HEK293 (cell line): ENCODE measurements around the gene DNTTIP2.

ENCODE experiments used
- CTCF ChIA-PET: fragments of 350-600 bp; formaldehyde crosslinking; extraction: SDS; loops from one replicate; lab custom pipeline; 2021; ENCODE audit warnings: antibody characterized with exemption; lab: Yijun Ruan, JAX
- POLR2A ChIA-PET: fragments of 300-600 bp; formaldehyde crosslinking; extraction: SDS; loops from one replicate; lab custom pipeline; 2020; ENCODE audit warnings: antibody characterized with exemption, inconsistent platforms; lab: Yijun Ruan, JAX
- H3K27ac ChIP-seq: fragments of 200-500 bp; sonication (Bioruptor generic); 2 replicates; pipeline ENCODE4 v1.5.1; 2014; ENCODE audit warnings: low read depth, low read length, control low read depth, inconsistent platforms; ENCODE audit errors: extremely low read depth
- H3K36me3 ChIP-seq, 2 experiments: fragments of 200-500 bp in 1 of 2; sonication (Bioruptor generic) in 1 of 2; 1 replicate in 1 of 2; 2 replicates in 1 of 2; pipeline ENCODE4 v1.5.1; 2014 to 2017; ENCODE audit warnings: inconsistent platforms in 2 of 2, low read length in 2 of 2; ENCODE audit not compliant: control insufficient read depth in 2 of 2, insufficient read depth in 1 of 2
- H3K4me1 ChIP-seq: fragments of 200-500 bp; sonication (Bioruptor generic); 2 replicates; pipeline ENCODE4 v1.5.1; 2014; ENCODE audit warnings: mild to moderate bottlenecking, low read length, inconsistent platforms; ENCODE audit not compliant: control insufficient read depth, insufficient read depth
- H3K4me3 ChIP-seq: 2 replicates; pipeline ENCODE4 v1.5.1; 2011; ENCODE audit warnings: low read depth, mild to moderate bottlenecking, control low read depth, low read length, moderate library complexity
- H3K9me3 ChIP-seq: fragments of 200-500 bp; sonication (Bioruptor generic); 2 replicates; pipeline ENCODE4 v1.5.1; 2014; ENCODE audit warnings: low read depth, low read length, inconsistent platforms; ENCODE audit not compliant: control insufficient read depth, insufficient read depth
- FEZF1 ChIP-seq: fragments of 450-650 bp; formaldehyde crosslinking; IDR thresholded peaks from 2 replicates; pipeline ENCODE4 v1.5.1; 2016; ENCODE audit warnings: missing biosample characterization, missing genetic modification characterization
- GLIS1 ChIP-seq: fragments of 450-650 bp; formaldehyde crosslinking; IDR thresholded peaks from 2 replicates; pipeline ENCODE4 v1.5.1; 2016; ENCODE audit warnings: missing biosample characterization, missing genetic modification characterization
- HOXD13 ChIP-seq: sonication (generic); formaldehyde crosslinking; IDR thresholded peaks from 2 replicates; pipeline ENCODE4 v1.8.0; 2022; ENCODE audit warnings: missing genetic modification reagents, borderline replicate concordance
- SALL2 ChIP-seq: fragments of 450-650 bp; formaldehyde crosslinking; IDR thresholded peaks from 2 replicates; pipeline ENCODE4 v1.5.0; 2017; ENCODE audit warnings: missing biosample characterization, mild to moderate bottlenecking, missing genetic modification characterization, borderline replicate concordance
- ZFP41 ChIP-seq: fragments of 450-650 bp; formaldehyde crosslinking; IDR thresholded peaks from 2 replicates; pipeline ENCODE4 v1.5.1; 2016; ENCODE audit warnings: missing biosample characterization, missing genetic modification characterization, borderline replicate concordance
- ZFP69B ChIP-seq: fragments of 450-650 bp; formaldehyde crosslinking; IDR thresholded peaks from 2 replicates; pipeline ENCODE4 v1.5.1; 2016; ENCODE audit warnings: missing biosample characterization, missing genetic modification characterization
- ZNF10 ChIP-seq: fragments of 450-650 bp; formaldehyde crosslinking; IDR thresholded peaks from 2 replicates; pipeline ENCODE4 v1.5.1; 2017; ENCODE audit warnings: missing biosample characterization, missing genetic modification characterization
- ZNF140 ChIP-seq: fragments of 450-650 bp; formaldehyde crosslinking; IDR thresholded peaks from 2 replicates; pipeline ENCODE4 v1.5.1; 2016; ENCODE audit warnings: missing biosample characterization, missing genetic modification characterization
- ZNF155 ChIP-seq: fragments of 450-650 bp; formaldehyde crosslinking; IDR thresholded peaks from 2 replicates; pipeline ENCODE4 v1.5.1; 2016; ENCODE audit warnings: missing biosample characterization, missing genetic modification characterization
- ZNF175 ChIP-seq: fragments of 450-650 bp; formaldehyde crosslinking; IDR thresholded peaks from 2 replicates; pipeline ENCODE4 v1.5.1; 2016; ENCODE audit warnings: missing biosample characterization, missing genetic modification characterization
- ZNF211 ChIP-seq: fragments of 450-650 bp; formaldehyde crosslinking; IDR thresholded peaks from 2 replicates; pipeline ENCODE4 v1.5.1; 2016; ENCODE audit warnings: low read depth, missing biosample characterization, missing genetic modification characterization
- ZNF214 ChIP-seq: fragments of 450-650 bp; formaldehyde crosslinking; IDR thresholded peaks from 2 replicates; pipeline ENCODE4 v1.5.1; 2017; ENCODE audit warnings: missing biosample characterization, mild to moderate bottlenecking, missing genetic modification characterization, borderline replicate concordance
- ZNF23 ChIP-seq: fragments of 450-650 bp; formaldehyde crosslinking; IDR thresholded peaks from 2 replicates; pipeline ENCODE4 v1.5.1; 2016; ENCODE audit warnings: missing biosample characterization, missing genetic modification characterization, borderline replicate concordance
- ZNF529 ChIP-seq: fragments of 450-650 bp; formaldehyde crosslinking; IDR thresholded peaks from 2 replicates; pipeline ENCODE4 v1.5.1; 2017; ENCODE audit warnings: missing genetic modification characterization, missing biosample characterization; ENCODE audit not compliant: insufficient replicate concordance
- ZNF544 ChIP-seq: fragments of 450-650 bp; formaldehyde crosslinking; IDR thresholded peaks from 2 replicates; pipeline ENCODE4 v1.5.0; 2017; ENCODE audit warnings: missing biosample characterization, missing genetic modification characterization
- ZNF549 ChIP-seq: fragments of 450-650 bp; IDR thresholded peaks from 2 replicates; pipeline ENCODE4 v1.5.1; 2018; ENCODE audit warnings: missing biosample characterization, missing genetic modification characterization, mild to moderate bottlenecking, inconsistent platforms, moderate library complexity
- ZNF571 ChIP-seq: fragments of 450-650 bp; formaldehyde crosslinking; IDR thresholded peaks from 2 replicates; pipeline ENCODE4 v1.5.0; 2017; ENCODE audit warnings: missing biosample characterization, missing genetic modification characterization
- ZNF585B ChIP-seq: fragments of 450-650 bp; formaldehyde crosslinking; IDR thresholded peaks from 2 replicates; pipeline ENCODE4 v1.5.1; 2016; ENCODE audit warnings: missing biosample characterization, missing genetic modification characterization
- ZNF629 ChIP-seq: fragments of 450-650 bp; formaldehyde crosslinking; IDR thresholded peaks from 2 replicates; pipeline ENCODE4 v1.5.1; 2017; ENCODE audit warnings: missing biosample characterization, missing genetic modification characterization
- ZNF768 ChIP-seq: fragments of 450-650 bp; formaldehyde crosslinking; IDR thresholded peaks from 2 replicates; pipeline ENCODE4 v1.5.1; 2018; ENCODE audit warnings: missing biosample characterization, mild to moderate bottlenecking, missing genetic modification characterization
- ZNF791 ChIP-seq: fragments of 450-650 bp; formaldehyde crosslinking; IDR thresholded peaks from 2 replicates; pipeline ENCODE4 v1.5.1; 2016; ENCODE audit warnings: missing biosample characterization, missing genetic modification characterization
- TF ChIP-seq, protein P1 (sequence below): sonication (generic); formaldehyde crosslinking; IDR thresholded peaks from 2 replicates; pipeline ENCODE4 v1.8.1; 2022; ENCODE audit warnings: mild to moderate bottlenecking, moderate library complexity, missing genetic modification reagents
- TF ChIP-seq, protein P2 (sequence below): fragments of 450-650 bp; formaldehyde crosslinking; IDR thresholded peaks from 2 replicates; pipeline ENCODE4 v1.5.1; 2017; ENCODE audit warnings: missing biosample characterization, missing genetic modification characterization
- TF ChIP-seq, protein P3 (sequence below): fragments of 450-650 bp; formaldehyde crosslinking; IDR thresholded peaks from 2 replicates; pipeline ENCODE4 v1.5.1; 2016; ENCODE audit warnings: missing biosample characterization, missing genetic modification characterization
- TF ChIP-seq, protein P4 (sequence below): fragments of 450-650 bp; formaldehyde crosslinking; IDR thresholded peaks from 2 replicates; pipeline ENCODE4 v1.5.1; 2016; ENCODE audit warnings: missing biosample characterization, missing genetic modification characterization
- TF ChIP-seq, protein P5 (sequence below): fragments of 450-650 bp; formaldehyde crosslinking; IDR thresholded peaks from 2 replicates; pipeline ENCODE4 v1.5.1; 2016; ENCODE audit warnings: missing biosample characterization, missing genetic modification characterization

Gene DNTTIP2

DNA sequence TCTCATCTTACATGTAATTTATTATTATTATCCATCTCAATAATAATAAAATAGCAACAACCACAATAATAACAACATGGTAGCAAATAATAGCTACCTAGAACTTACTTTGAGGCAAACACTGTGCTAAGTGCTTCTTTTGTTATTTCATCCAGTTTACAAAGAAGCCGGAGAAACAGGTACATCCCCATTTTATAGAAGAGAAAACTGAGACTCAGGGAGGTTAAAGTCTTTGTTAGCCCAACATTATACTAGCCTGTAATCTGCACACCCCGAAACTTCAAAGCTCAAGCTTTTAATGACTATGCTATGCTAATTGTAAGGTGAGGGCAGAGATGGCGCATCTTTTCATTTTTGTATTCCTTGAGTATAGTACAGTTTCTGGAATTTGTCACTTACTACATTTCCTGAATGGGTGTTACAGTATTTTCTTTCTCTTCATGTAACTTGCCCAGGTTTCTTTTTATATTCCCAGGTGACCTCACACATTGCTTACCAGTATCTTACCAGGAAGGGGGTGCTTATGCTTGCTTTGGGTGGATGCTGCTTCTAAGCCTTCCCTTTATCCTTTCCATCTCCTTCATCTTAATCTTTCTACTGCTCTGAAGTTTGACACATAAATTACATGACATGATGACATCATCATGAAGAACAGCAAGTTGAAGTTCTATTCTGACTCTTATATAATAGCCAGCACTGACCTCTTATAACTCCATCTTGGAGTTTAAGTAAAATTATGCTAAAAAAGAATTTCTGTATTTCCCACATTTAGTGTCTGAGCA is 21.9 kb upstream of the DNTTIP2 start (continued):
- TF ChIP-seq ZNF23 (tag by site-specific recombination), result no peak
- no peak for TF ChIP-seq ZNF791 (tag by site-specific recombination)
- no peak for TF ChIP-seq ZNF211 (tag by site-specific recombination)
- TF ChIP-seq, protein P1, sequence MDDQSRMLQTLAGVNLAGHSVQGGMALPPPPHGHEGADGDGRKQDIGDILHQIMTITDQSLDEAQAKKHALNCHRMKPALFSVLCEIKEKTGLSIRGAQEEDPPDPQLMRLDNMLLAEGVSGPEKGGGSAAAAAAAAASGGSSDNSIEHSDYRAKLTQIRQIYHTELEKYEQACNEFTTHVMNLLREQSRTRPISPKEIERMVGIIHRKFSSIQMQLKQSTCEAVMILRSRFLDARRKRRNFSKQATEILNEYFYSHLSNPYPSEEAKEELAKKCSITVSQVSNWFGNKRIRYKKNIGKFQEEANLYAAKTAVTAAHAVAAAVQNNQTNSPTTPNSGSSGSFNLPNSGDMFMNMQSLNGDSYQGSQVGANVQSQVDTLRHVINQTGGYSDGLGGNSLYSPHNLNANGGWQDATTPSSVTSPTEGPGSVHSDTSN, result no peak
- peak; percentile 38; the same call in 1 of the 2 replicates for TF ChIP-seq ZNF629
- TF ChIP-seq ZNF155 (tag by site-specific recombination), result no peak
- TF ChIP-seq, protein P2, sequence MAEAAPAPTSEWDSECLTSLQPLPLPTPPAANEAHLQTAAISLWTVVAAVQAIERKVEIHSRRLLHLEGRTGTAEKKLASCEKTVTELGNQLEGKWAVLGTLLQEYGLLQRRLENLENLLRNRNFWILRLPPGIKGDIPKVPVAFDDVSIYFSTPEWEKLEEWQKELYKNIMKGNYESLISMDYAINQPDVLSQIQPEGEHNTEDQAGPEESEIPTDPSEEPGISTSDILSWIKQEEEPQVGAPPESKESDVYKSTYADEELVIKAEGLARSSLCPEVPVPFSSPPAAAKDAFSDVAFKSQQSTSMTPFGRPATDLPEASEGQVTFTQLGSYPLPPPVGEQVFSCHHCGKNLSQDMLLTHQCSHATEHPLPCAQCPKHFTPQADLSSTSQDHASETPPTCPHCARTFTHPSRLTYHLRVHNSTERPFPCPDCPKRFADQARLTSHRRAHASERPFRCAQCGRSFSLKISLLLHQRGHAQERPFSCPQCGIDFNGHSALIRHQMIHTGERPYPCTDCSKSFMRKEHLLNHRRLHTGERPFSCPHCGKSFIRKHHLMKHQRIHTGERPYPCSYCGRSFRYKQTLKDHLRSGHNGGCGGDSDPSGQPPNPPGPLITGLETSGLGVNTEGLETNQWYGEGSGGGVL (tag by site-specific recombination), result no peak
- TF ChIP-seq, protein P3, sequence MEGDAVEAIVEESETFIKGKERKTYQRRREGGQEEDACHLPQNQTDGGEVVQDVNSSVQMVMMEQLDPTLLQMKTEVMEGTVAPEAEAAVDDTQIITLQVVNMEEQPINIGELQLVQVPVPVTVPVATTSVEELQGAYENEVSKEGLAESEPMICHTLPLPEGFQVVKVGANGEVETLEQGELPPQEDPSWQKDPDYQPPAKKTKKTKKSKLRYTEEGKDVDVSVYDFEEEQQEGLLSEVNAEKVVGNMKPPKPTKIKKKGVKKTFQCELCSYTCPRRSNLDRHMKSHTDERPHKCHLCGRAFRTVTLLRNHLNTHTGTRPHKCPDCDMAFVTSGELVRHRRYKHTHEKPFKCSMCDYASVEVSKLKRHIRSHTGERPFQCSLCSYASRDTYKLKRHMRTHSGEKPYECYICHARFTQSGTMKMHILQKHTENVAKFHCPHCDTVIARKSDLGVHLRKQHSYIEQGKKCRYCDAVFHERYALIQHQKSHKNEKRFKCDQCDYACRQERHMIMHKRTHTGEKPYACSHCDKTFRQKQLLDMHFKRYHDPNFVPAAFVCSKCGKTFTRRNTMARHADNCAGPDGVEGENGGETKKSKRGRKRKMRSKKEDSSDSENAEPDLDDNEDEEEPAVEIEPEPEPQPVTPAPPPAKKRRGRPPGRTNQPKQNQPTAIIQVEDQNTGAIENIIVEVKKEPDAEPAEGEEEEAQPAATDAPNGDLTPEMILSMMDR, result no peak
- TF ChIP-seq ZNF10 (tag by site-specific recombination), result no peak
- TF ChIP-seq ZNF549 (tag by site-specific recombination), result no peak
- no peak for TF ChIP-seq ZNF529
- no peak for TF ChIP-seq ZNF571 (tag by site-specific recombination)
- TF ChIP-seq ZNF544, result no peak
- TF ChIP-seq HOXD13 (CRISPR knock-in tag), result no peak
- no peak for TF ChIP-seq ZFP69B
- TF ChIP-seq GLIS1 (tag by site-specific recombination), result no peak

DNA sequence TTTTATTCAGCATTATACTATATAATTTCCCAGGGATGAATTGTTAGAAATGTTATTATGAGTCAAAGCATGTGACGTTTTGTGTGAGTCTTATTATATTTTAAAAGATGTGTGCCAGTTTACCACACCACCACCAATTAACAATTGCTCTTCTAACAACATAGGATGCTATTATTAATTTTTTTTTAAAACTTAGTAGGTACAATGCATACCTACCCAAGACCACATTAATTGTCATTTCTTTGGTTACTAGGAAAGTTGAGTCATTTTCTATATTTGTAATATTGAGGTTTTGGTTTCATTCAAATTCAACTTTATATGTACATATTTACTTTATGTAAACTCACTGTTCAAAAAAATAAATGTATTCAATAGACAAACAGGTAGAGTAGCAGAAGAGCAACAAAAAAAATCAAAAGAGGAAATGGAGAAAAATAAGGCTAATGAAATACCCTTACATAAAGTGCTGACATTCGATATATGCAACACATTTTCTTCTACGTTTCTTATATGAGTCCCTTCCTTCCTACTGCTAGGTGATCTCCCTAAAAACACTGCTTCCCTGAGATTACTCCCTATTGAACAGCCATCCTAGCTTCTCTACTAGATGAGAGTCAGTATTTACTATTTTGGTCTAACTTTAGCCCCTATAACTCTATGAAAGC is 20.7 kb upstream of the DNTTIP2 start:
- no peak overlapping the region for H3K4me3 ChIP-seq
- no peaks in the 10 kb centered on the region for H3K9me3 ChIP-seq
- H3K27ac ChIP-seq, result no peak overlapping the region
- H3K36me3 ChIP-seq, result peaks cover 16 to 38% of the 10 kb centered on the region in 2 experiments
- ChIA-PET CTCF (interaction anchor here (0.6 kb wide), 1 partner anchor 10 kb away, joined by 3 read pairs; no protein-coding TSS in a partner anchor), POLR2A (no interaction called here)
- peaks cover 8% of the 10 kb centered on the region; the same call in 1 of the 2 replicates for H3K4me1 ChIP-seq
- TF ChIP-seq ZNF140 (tag by site-specific recombination), result no peak
- TF ChIP-seq FEZF1 (tag by site-specific recombination), result no peak
- no peak for TF ChIP-seq ZNF768 (tag by site-specific recombination)
- TF ChIP-seq, protein P4, sequence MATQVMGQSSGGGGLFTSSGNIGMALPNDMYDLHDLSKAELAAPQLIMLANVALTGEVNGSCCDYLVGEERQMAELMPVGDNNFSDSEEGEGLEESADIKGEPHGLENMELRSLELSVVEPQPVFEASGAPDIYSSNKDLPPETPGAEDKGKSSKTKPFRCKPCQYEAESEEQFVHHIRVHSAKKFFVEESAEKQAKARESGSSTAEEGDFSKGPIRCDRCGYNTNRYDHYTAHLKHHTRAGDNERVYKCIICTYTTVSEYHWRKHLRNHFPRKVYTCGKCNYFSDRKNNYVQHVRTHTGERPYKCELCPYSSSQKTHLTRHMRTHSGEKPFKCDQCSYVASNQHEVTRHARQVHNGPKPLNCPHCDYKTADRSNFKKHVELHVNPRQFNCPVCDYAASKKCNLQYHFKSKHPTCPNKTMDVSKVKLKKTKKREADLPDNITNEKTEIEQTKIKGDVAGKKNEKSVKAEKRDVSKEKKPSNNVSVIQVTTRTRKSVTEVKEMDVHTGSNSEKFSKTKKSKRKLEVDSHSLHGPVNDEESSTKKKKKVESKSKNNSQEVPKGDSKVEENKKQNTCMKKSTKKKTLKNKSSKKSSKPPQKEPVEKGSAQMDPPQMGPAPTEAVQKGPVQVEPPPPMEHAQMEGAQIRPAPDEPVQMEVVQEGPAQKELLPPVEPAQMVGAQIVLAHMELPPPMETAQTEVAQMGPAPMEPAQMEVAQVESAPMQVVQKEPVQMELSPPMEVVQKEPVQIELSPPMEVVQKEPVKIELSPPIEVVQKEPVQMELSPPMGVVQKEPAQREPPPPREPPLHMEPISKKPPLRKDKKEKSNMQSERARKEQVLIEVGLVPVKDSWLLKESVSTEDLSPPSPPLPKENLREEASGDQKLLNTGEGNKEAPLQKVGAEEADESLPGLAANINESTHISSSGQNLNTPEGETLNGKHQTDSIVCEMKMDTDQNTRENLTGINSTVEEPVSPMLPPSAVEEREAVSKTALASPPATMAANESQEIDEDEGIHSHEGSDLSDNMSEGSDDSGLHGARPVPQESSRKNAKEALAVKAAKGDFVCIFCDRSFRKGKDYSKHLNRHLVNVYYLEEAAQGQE (tag by site-specific recombination), result no peak
- TF ChIP-seq ZFP41 (tag by site-specific recombination), result no peak
- no peak for TF ChIP-seq ZNF10 (tag by site-specific recombination)
- TF ChIP-seq, protein P5, sequence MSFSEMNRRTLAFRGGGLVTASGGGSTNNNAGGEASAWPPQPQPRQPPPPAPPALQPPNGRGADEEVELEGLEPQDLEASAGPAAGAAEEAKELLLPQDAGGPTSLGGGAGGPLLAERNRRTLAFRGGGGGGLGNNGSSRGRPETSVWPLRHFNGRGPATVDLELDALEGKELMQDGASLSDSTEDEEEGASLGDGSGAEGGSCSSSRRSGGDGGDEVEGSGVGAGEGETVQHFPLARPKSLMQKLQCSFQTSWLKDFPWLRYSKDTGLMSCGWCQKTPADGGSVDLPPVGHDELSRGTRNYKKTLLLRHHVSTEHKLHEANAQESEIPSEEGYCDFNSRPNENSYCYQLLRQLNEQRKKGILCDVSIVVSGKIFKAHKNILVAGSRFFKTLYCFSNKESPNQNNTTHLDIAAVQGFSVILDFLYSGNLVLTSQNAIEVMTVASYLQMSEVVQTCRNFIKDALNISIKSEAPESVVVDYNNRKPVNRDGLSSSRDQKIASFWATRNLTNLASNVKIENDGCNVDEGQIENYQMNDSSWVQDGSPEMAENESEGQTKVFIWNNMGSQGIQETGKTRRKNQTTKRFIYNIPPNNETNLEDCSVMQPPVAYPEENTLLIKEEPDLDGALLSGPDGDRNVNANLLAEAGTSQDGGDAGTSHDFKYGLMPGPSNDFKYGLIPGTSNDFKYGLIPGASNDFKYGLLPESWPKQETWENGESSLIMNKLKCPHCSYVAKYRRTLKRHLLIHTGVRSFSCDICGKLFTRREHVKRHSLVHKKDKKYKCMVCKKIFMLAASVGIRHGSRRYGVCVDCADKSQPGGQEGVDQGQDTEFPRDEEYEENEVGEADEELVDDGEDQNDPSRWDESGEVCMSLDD (tag by site-specific recombination), result no peak
- no peak for TF ChIP-seq SALL2
- TF ChIP-seq ZNF175 (tag by site-specific recombination), result no peak
- no peak for TF ChIP-seq ZNF214 (tag by site-specific recombination)
- no peak for TF ChIP-seq ZNF585B (tag by site-specific recombination)
